ENCODE data around the gene IL17F. TPM values are rescaled to one million over a fixed set of nuclear protein-coding genes. Genes with fewer than 3 reads are reported as not detected.
A peak's percentile ranks its signal among the peaks of the same experiment; 100 is the strongest.

The IL17F gene
- polyA plus RNA-seq, 3 donors = not detected

DNA sequence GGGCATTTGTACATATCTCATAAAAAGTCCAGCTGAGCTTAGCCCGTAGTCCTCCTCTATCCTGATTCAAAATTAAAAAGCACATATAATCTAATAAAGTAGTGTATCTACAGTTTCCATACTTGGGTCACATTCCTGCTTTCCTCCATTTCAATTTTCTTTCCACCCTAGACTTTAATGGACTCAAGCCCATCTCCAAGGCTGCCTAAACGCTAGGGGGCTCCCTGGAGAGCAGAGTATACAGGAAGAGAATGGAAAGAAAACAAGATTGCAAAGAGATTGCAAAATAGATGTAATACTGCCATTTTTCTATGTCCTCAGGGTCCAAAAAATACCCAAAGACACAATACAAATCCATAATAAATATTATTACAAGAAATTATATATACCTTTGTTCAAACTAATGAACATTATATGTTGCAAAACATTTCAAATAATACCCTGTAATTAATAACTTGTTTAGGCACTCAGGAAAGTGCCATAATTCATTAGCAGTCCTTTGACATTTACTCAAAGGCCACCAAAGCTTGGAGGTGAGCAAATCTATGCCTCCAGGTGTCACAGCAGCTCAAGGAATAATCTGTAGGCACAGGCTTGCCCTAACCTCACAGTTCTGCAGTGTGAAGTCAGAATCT lies 42.6 kb upstream of the IL17F start:
- no peaks in the 10 kb centered on the region for H3K27me3 ChIP-seq (ENCODE audit: control insufficient read depth in 2 of 2, insufficient read depth in 2 of 2, low read length in 2 of 2)
- TF ChIP-seq CTCF (IDR thresholded peaks at IDR 0.05) = peak; percentile 71
- H2AFZ ChIP-seq (ENCODE audit: insufficient read depth, low read depth, low read length, poor library complexity, severe bottlenecking) = no peak overlapping the region
- no peak overlapping the region for H3K27ac Mint-ChIP-seq
- no peak overlapping the region for H3K4me3 ChIP-seq (replicated peaks in 1 of 3; ENCODE audit: low read depth in 2 of 3, low read length in 3 of 3)
- peaks cover 26% of the 10 kb centered on the region for H3K79me2 ChIP-seq (ENCODE audit: insufficient read depth, low read length)
- H4K20me1 ChIP-seq (ENCODE audit: insufficient read depth, low read length) = no peaks in the 10 kb centered on the region
- peaks cover 3 to 8% of the 10 kb centered on the region in 2 donors for H3K36me3 ChIP-seq (replicated peaks in 1 of 2; ENCODE audit: control insufficient read depth in 1 of 2, insufficient read depth in 2 of 2, low read length in 2 of 2)
- peaks cover 6% of the 10 kb centered on the region in 2 donors for H3K36me3 Mint-ChIP-seq
- WGBS (ENCODE audit: insufficient coverage) = no CpG with 5 or more reads among the region's 2 CpGs
- H3K9ac ChIP-seq (ENCODE audit: insufficient read depth, low read length, poor library complexity, severe bottlenecking) = no peak overlapping the region
- H3K27ac ChIP-seq (ENCODE audit: low read depth in 1 of 2, low read length in 2 of 2) = peak overlapping the region in 1 of 2 donors; percentile 49
- peaks cover 0 to 3% (median under 1%) of the 10 kb centered on the region in 7 donors for H3K9me3 Mint-ChIP-seq
- H3K4me1 Mint-ChIP-seq = peaks cover 28% of the 10 kb centered on the region
- no peak overlapping the region for H3K4me3 Mint-ChIP-seq
- H3K9me3 ChIP-seq (replicated peaks in 1 of 2; ENCODE audit: control insufficient read depth in 1 of 2, insufficient read depth in 1 of 2, low read length in 2 of 2) = no peaks in the 10 kb centered on the region
- H3K4me1 ChIP-seq (ENCODE audit: control insufficient read depth in 1 of 2, insufficient read depth in 2 of 2, low read length in 2 of 2) = peaks cover 21 to 30% of the 10 kb centered on the region in 2 donors
- peak; percentile 51 to 67 (median 65) for DNase-seq
- intact Hi-C loops (cut with micrococcal nuclease) = loop anchor here (5.0 to 10.0 kb wide), 4 partner anchors 75 to 288 kb away; partner anchors contain the start of genes TRAM2 (in 2 of the 2) and PAQR8 (in 1 of the 2)
- H3K27me3 Mint-ChIP-seq (ENCODE audit: low read depth in 3 of 3) = peaks cover 0 to 1% (median 0%) of the 10 kb centered on the region in 3 donors
- no peak overlapping the region for H3K4me2 ChIP-seq (replicated peaks; ENCODE audit: extremely low read depth, low read length, poor library complexity, severe bottlenecking)

DNA sequence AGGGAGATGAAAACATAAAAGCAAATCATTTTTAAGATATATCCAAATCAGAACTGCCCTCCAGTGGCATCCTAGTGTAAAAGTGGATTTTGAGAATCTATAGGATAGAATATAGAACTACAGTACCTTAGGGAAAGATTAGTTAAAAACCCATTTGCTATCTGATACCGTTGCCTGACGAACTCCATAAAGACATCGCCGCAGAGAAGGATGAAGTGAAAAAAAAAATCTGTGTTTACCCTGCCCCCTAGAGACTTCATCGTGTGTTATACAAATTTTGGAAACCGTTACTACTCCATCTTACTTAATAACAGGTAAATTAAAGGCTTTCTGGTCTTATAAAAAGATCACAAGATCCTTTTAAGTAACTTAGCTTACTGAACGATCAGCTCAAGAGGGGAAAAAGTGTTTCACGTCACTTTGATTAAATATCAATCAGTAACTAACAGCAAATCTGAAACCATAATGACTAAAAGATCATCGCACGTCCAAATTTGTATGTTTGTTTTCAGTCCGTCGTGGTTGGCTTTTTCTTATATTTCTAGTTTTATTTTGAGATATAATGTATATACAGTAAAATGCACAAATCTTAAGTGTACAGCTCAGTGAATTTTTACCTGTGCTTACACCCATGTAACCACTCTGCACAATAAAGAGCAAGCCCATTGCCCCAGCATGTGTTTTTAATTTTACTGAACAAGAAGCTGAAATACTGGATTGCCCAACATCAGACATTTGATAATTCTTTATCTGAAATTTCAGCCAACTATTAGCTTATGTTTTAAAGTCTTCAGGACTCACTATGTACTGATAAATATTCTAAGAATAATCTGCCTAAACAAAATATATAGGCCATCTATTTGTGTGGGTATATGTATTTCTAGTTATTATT lies 41.1 kb upstream of the IL17F start:
- no peak overlapping the region for H3K9ac ChIP-seq (ENCODE audit: insufficient read depth, low read length, poor library complexity, severe bottlenecking)
- peak overlapping the region in 1 of 2 donors; percentile 42 for H3K27ac ChIP-seq (ENCODE audit: low read depth in 1 of 2, low read length in 2 of 2)
- peaks cover 16 to 22% of the 10 kb centered on the region in 2 donors for H3K36me3 ChIP-seq (replicated peaks in 1 of 2; ENCODE audit: control insufficient read depth in 1 of 2, insufficient read depth in 2 of 2, low read length in 2 of 2)
- H3K27me3 ChIP-seq (ENCODE audit: control insufficient read depth in 2 of 2, insufficient read depth in 2 of 2, low read length in 2 of 2) = no peaks in the 10 kb centered on the region
- Mint-ChIP-seq H3K27ac (no peak overlapping the region), H3K27me3 (ENCODE audit: low read depth in 3 of 3) (no peaks in the 10 kb centered on the region), H3K4me1 (peaks cover 28% of the 10 kb centered on the region), H3K9me3 (peaks cover 0 to 3% (median 0%) of the 10 kb centered on the region in 7 donors), H3K4me3 (no peak overlapping the region), H3K36me3 (peaks cover 20 to 21% of the 10 kb centered on the region in 2 donors)
- WGBS (ENCODE audit: insufficient coverage) = no CpG with 5 or more reads among the region's 12 CpGs
- no peak for DNase-seq
- peak overlapping the region; percentile 69 for H2AFZ ChIP-seq (ENCODE audit: insufficient read depth, low read depth, low read length, poor library complexity, severe bottlenecking)
- H3K4me2 ChIP-seq (replicated peaks; ENCODE audit: extremely low read depth, low read length, poor library complexity, severe bottlenecking) = peak overlapping the region; percentile 96
- no peaks in the 10 kb centered on the region for H3K9me3 ChIP-seq (replicated peaks in 1 of 2; ENCODE audit: control insufficient read depth in 1 of 2, insufficient read depth in 1 of 2, low read length in 2 of 2)
- H3K4me1 ChIP-seq (ENCODE audit: control insufficient read depth in 1 of 2, insufficient read depth in 2 of 2, low read length in 2 of 2) = peaks cover 21 to 30% of the 10 kb centered on the region in 2 donors
- H4K20me1 ChIP-seq (ENCODE audit: insufficient read depth, low read length) = no peaks in the 10 kb centered on the region
- peak overlapping the region; percentile 55 to 92 (median 60) for H3K4me3 ChIP-seq (replicated peaks in 1 of 3; ENCODE audit: low read depth in 2 of 3, low read length in 3 of 3)
- peak; percentile 22 for TF ChIP-seq CTCF (IDR thresholded peaks at IDR 0.05)
- peaks cover 40% of the 10 kb centered on the region for H3K79me2 ChIP-seq (ENCODE audit: insufficient read depth, low read length)
- intact Hi-C loops (cut with micrococcal nuclease) = loop anchor here (5.0 to 10.0 kb wide), 4 partner anchors 77 to 289 kb away; partner anchors contain the start of genes TRAM2 (in 2 of the 2) and PAQR8 (in 1 of the 2)
